ENCODE results near the gene SH3D19. TPM values are rescaled to one million over a fixed set of nuclear protein-coding genes. Genes with fewer than 3 reads are reported as not detected.

Gene SH3D19
- total RNA-seq, 1 experiment from 2014 or later = 29.7 TPM

- Histone ChIP-seq H3K9me3 (ENCODE audit: control insufficient read depth, low read depth, low read length) (no peaks in the 10 kb centered on the region), H2BK15ac (ENCODE audit: low read depth, low read length) (no peak overlapping the region), H3K56ac (ENCODE audit: insufficient read length, low read depth, low read length) (no peak overlapping the region), H3K79me2 (ENCODE audit: insufficient read depth, low read length) (no peaks in the 10 kb centered on the region), H3T11ph (ENCODE audit: low read length) (no peak overlapping the region), H3K23me2 (ENCODE audit: insufficient read length, low read depth, low read length, poor library complexity, severe bottlenecking) (no peaks in the 10 kb centered on the region), H3K79me1 (ENCODE audit: insufficient read depth, low read depth, low read length, poor library complexity, severe bottlenecking) (no peaks in the 10 kb centered on the region), H3K27me3 (ENCODE audit: insufficient read depth, low read length) (no peaks in the 10 kb centered on the region), H3K4ac (ENCODE audit: low read depth, low read length) (no peak overlapping the region), H2BK5ac (ENCODE audit: insufficient read length, low read length) (no peak overlapping the region), H2AK5ac (ENCODE audit: insufficient read length, low read length) (no peak overlapping the region), H4K91ac (ENCODE audit: insufficient read length, low read depth, low read length) (no peak overlapping the region), H2BK120ac (ENCODE audit: low read depth, low read length, poor library complexity, severe bottlenecking) (no peak overlapping the region), H2BK20ac (ENCODE audit: low read depth, low read length, poor library complexity, severe bottlenecking) (no peak overlapping the region), H3K9ac (ENCODE audit: extremely low read depth, insufficient read length, low read length) (no peak overlapping the region), H4K5ac (ENCODE audit: insufficient read length, low read depth, low read length) (no peak overlapping the region), H3K14ac (ENCODE audit: insufficient read depth, low read length) (no peak overlapping the region), H3K18ac (ENCODE audit: insufficient read length, low read depth, low read length) (no peak overlapping the region), H3K27ac (ENCODE audit: insufficient read length, low read depth, low read length) (no peak overlapping the region), H3K4me1 (ENCODE audit: insufficient read depth, low read length) (no peaks in the 10 kb centered on the region), H4K20me1 (ENCODE audit: control insufficient read depth, insufficient read depth, insufficient read length) (peaks cover 2% of the 10 kb centered on the region), H2BK12ac (ENCODE audit: insufficient read length, low read depth, low read length) (no peak overlapping the region), H3K4me2 (ENCODE audit: insufficient read depth, insufficient read length, low read length) (no peak overlapping the region), H2AFZ (ENCODE audit: low read length) (no peak overlapping the region), H3K23ac (ENCODE audit: insufficient read length, low read depth, low read length) (no peak overlapping the region), H4K8ac (replicated peaks; ENCODE audit: insufficient read length, low read depth, low read length) (no peak overlapping the region)
- no peak for TF ChIP-seq CTCF (conservative IDR thresholded peaks at IDR 0.05)
- H3K4me1 Mint-ChIP-seq = peaks cover 0 to 4% of the 10 kb centered on the region in 2 experiments; a peak in 1 of 4 replicates
- peaks cover 6% of the 10 kb centered on the region in 3 experiments for H3K36me3 Mint-ChIP-seq (ENCODE audit: insufficient read depth in 1 of 3, low read depth in 3 of 3)
- peaks cover 0 to 5% of the 10 kb centered on the region in 2 experiments; a peak in 2 of 5 replicates for H3K9me3 Mint-ChIP-seq
- no peak overlapping the region for H3K4me3 Mint-ChIP-seq
- H3K27me3 Mint-ChIP-seq (ENCODE audit: low read depth) = no peaks in the 10 kb centered on the region
- H3K27ac Mint-ChIP-seq = no peak overlapping the region; a peak in 1 of 7 replicates
- no peak for DNase-seq
- no CpG with 5 or more reads among the region's 1 CpG for WGBS (ENCODE audit: extremely low coverage, insufficient read length, low lambda C conversion rate)
Observed at GRCh38 chr4:151356510-151356909, 31.1 kb upstream of the SH3D19 start.

Data from H9 (cell line).